ENCODE results near the gene ROMO1.
"Not testable (repeated sequence)": the region's sequence is repeated elsewhere in the genome, so short reads cannot be mapped to it uniquely, and the experiment has no call there.

The ROMO1 gene

DNA sequence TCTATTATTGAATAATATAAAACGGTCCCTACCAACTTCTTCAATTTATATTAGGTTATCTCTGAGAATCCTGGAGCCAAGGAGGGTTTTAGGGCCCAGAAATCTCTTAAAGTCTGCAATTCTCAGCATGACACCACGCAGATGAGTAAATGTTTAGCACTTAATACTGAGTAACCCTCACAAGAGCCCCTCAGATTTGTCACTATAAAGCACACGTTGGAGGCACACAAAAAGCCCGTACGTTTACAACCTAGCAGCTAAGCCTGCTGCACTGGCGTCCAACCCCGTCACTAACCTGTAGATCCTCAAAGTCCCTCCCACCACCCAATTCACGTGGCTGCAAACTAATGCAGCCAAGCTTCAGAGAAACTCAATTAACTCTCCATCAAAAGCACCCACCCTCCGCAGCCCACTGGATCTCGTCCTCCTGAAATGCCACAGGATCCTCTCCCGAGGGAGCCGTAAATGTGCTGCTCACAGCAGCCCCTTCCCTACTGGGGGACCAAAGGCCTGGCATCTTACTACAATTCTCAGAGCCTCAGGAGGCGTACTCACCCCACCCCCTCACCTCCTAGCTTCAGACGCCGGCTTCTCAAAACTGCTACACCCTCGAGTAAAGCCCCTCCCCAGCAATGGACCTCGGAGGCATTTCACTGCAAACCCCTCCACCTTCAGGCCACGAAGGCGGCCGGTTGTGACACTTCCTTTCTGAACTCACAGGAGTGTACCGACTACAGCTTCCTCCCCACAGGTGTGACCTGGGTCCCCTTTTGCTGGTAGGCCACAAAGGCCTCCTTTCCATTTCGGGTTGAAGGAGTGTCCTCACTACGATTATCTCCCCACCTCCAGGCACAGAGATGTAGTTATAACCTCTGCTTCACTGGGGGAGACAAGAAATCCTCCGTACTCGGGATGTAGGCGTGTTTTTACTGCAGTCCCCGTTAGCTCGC, 35.4 kb upstream of the ROMO1 start:
- H3K4me1 ChIP-seq (ENCODE audit: insufficient read depth, low read length): peaks cover 27% of the 10 kb centered on the region
- H3K36me3 ChIP-seq (ENCODE audit: insufficient read depth, low read length): peaks cover 4% of the 10 kb centered on the region
- H2AFZ ChIP-seq (ENCODE audit: low read depth, low read length): no peak overlapping the region
- H3K9me3 ChIP-seq (ENCODE audit: low read length): no peaks in the 10 kb centered on the region
- peak overlapping the region; percentile 69 for H3K4me3 ChIP-seq (ENCODE audit: low read length)
- no peaks in the 10 kb centered on the region for H3K27me3 ChIP-seq (ENCODE audit: insufficient read depth, low read length)

DNA sequence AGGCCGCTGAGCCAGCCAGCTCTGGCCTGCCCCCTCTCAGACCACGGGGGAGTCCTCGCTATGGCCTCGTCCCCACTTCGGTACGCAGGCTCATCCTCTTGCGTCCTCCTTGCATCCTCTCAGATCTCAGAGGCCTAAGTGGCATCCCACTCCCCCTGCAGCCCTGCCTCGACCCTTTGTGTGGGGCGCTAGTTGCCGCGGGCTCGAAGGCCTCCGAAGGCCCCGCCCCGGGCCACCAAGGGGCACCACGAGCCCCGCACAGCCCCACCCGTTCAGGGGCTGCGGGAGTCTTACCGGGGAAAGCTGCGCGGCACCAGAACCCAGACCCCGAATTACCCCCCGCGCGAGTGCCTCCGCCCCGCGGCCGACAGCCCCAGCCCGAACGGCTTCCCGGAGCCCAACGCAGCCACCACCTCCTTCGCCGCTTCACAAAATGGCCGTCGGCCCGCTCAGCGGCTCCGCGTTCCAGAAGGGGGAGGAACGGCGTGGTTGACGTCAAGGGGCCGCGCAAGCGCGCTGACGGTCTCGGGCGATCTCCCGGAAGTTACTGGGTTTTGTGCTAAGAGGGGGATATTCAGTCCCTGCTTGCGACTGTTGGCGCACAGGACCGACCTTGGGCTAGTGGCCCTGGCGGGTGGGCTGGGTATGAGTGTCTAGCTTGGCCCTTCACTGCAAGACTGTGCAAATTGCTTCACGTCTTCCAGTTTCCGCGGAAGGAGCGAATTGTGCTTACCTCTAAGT, 34.6 kb upstream of the ROMO1 start, which contains the start of the genes CPNE1 and RBM12:
Gene CPNE1, minus strand, starts transcription at position 435 of the 741 bp plus-strand sequence. CDS start 31,977 bp downstream, outside the sequence.
Gene RBM12, minus strand, starts transcription at position 435 of the 741 bp plus-strand sequence. CDS start 9,578 bp downstream, outside the sequence.
- no peaks in the 10 kb centered on the region for H3K27me3 ChIP-seq (ENCODE audit: insufficient read depth, low read length)
- peak within 1 kb of the TSS; percentile 69 for H3K4me3 ChIP-seq (ENCODE audit: low read length)
- H2AFZ ChIP-seq (ENCODE audit: low read depth, low read length): peak within 1 kb of the TSS; percentile 27
- H3K9me3 ChIP-seq (ENCODE audit: low read length): no peaks in the 10 kb centered on the region
- peaks cover 10% of the 10 kb centered on the region for H3K36me3 ChIP-seq (ENCODE audit: insufficient read depth, low read length)
- peaks cover 27% of the 10 kb centered on the region for H3K4me1 ChIP-seq (ENCODE audit: insufficient read depth, low read length)

DNA sequence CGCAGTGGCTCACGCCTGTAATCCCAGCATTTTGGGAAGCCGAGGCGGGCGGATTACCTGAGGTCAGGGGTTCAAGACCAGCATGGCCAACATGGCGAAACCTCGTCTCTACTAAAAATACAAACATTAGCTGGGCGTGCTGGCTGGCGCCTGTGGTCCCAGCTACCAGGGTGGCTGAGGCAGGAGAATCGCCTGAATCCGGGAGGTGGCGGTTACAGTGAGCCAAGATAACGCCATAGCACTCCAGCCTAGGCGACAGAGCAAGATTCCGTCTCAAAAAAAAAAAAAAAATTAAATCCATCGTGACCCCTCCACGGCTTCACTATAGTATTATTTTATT, 33.3 kb upstream of the ROMO1 start:
- peaks cover 22% of the 10 kb centered on the region for H3K4me1 ChIP-seq (ENCODE audit: insufficient read depth, low read length)
- no peak overlapping the region for H3K4me3 ChIP-seq (ENCODE audit: low read length)
- no peaks in the 10 kb centered on the region for H3K9me3 ChIP-seq (ENCODE audit: low read length)
- no peak overlapping the region for H2AFZ ChIP-seq (ENCODE audit: low read depth, low read length)
- H3K27me3 ChIP-seq (ENCODE audit: insufficient read depth, low read length): no peaks in the 10 kb centered on the region
- H3K36me3 ChIP-seq (ENCODE audit: insufficient read depth, low read length): peaks cover 12% of the 10 kb centered on the region

DNA sequence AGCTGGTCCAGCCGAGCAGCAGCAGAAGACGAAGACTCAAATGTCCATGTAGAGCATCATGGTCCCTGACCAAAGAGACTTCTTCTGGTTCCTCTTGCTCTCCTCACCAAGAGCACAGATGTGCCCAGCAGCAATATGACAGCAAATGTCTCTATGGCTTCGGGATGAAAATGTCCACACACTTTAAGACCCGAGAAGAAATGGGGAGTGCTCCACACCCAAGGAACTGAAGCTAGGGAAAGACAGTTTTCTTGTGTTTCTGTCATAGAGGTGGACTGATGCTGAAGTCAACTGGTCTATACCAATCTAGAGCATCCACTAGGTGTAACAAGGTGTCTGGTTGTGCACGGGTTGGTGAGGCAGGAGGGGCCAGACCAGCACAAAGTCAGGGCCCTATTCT, 30.0 kb upstream of the ROMO1 start:
- Histone ChIP-seq H3K4me1 (ENCODE audit: insufficient read depth, low read length) (peaks cover 2% of the 10 kb centered on the region), H3K9me3 (ENCODE audit: low read length) (no peaks in the 10 kb centered on the region), H2AFZ (ENCODE audit: low read depth, low read length) (no peak overlapping the region)

DNA sequence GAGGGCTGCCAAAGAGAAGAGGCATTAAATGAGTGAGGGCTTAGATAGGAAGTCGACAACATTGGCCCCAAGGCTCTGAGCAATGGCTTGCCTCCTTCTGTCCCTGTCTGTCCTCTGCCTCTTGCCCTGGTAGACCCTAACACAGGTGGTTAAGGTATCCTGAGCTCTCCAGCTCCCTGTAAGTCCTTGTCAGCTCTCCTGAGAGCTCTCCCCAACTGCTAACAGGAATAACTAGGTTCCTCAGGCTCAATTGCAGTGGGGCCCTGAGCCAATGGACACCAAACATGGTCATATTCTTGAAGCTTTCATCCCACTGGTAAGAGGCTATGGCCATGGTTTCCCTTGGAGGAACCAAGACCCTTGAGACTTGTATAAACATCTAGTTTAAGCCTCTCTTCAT, 29.5 kb upstream of the ROMO1 start:
- H3K4me3 ChIP-seq (ENCODE audit: low read length): no peak overlapping the region
- H3K27me3 ChIP-seq (ENCODE audit: insufficient read depth, low read length): no peaks in the 10 kb centered on the region
- no peaks in the 10 kb centered on the region for H3K9me3 ChIP-seq (ENCODE audit: low read length)
- H3K4me1 ChIP-seq (ENCODE audit: insufficient read depth, low read length): peaks cover 2% of the 10 kb centered on the region
- H2AFZ ChIP-seq (ENCODE audit: low read depth, low read length): no peak overlapping the region
- peaks cover 28% of the 10 kb centered on the region for H3K36me3 ChIP-seq (ENCODE audit: insufficient read depth, low read length)

More for the DNA sequence above, 30.0 kb upstream of the ROMO1 start:
- Histone ChIP-seq H3K27me3 (ENCODE audit: insufficient read depth, low read length) (no peaks in the 10 kb centered on the region), H3K36me3 (ENCODE audit: insufficient read depth, low read length) (peaks cover 26% of the 10 kb centered on the region), H3K4me3 (ENCODE audit: low read length) (no peak overlapping the region)

DNA sequence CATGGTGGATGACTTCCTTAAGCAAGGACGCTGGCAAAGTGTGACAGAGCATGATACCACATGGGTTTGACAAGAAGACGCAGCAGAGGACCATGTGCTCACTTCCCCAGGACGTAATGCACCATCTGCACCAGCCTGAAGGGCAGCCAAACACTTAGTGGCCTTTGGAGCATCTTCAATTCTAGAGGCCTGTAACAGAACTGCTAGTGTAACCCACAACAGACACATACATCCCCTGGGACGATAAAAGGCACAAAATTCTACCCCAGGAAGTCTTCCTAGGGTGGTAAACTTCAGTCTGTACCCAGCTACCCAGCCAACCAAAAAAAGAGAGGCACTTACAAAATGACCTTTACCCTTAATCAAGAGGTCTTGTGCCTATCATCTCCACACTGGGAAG, 25.3 kb upstream of the ROMO1 start:
- Histone ChIP-seq H3K4me3 (ENCODE audit: low read length) (no peak overlapping the region), H3K4me1 (ENCODE audit: insufficient read depth, low read length) (no peaks in the 10 kb centered on the region), H3K27me3 (ENCODE audit: insufficient read depth, low read length) (no peaks in the 10 kb centered on the region), H2AFZ (ENCODE audit: low read depth, low read length) (no peak overlapping the region), H3K36me3 (ENCODE audit: insufficient read depth, low read length) (peaks cover 24% of the 10 kb centered on the region), H3K9me3 (ENCODE audit: low read length) (no peaks in the 10 kb centered on the region)

DNA sequence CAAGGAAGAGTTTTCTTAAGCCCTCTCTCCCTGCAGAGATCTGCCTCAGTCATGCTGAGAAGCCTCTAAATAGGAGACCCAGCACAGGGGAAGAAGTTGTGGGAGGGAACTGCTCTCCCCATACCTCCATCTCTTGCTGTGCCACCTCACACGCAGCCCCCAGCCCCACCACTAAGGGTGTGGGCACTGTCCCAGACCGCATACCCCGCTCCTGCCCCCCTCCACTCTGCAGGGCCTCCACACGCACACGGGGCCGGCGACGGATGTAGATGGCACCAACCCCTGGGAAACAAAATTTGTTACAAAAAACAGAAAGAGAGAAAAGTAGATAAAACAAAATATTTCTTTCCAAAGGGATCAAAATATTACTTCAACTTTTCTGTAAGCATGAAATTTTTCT, 24.3 kb upstream of the ROMO1 start:
- Histone ChIP-seq H2AFZ (ENCODE audit: low read depth, low read length) (no peak overlapping the region), H3K9me3 (ENCODE audit: low read length) (no peaks in the 10 kb centered on the region), H3K36me3 (ENCODE audit: insufficient read depth, low read length) (peaks cover 15% of the 10 kb centered on the region), H3K27me3 (ENCODE audit: insufficient read depth, low read length) (no peaks in the 10 kb centered on the region), H3K4me3 (ENCODE audit: low read length) (no peak overlapping the region), H3K4me1 (ENCODE audit: insufficient read depth, low read length) (no peaks in the 10 kb centered on the region)

DNA sequence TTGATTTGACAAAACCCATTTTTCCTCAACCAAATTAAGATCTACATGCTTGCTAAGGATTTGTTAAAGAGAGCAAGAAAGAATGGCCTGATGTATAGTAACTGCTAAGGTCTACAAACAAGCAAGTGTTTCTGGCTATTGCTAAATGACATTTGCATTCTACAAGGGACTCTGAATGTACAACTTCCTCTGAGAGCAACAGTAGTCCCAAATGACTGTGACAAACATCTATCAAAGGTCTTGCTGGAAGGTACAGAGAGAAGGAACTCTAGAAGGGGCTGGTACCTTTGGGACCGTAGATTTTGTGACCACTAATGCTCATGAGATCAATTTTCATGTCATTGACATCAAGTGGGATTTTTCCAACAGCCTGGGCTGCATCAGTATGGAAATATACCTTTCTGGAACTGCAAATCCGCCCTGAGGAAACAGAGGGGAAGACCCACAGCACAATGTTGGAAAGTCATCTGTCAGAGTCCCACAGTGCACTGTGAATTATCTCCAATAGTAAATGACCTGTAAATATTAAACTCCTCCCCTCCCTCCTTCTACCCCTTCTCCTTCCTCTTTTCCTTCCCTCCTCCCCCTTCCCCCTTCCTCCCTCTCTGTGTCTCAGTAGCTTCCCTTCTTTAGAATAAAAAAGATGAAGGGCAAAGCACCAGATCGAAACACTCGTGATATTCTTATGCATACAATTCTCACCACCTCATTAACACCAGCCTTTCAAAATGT, 18.6 kb upstream of the ROMO1 start:
- Histone ChIP-seq H3K27me3 (ENCODE audit: insufficient read depth, low read length) (no peaks in the 10 kb centered on the region), H3K36me3 (ENCODE audit: insufficient read depth, low read length) (no peaks in the 10 kb centered on the region), H3K4me1 (ENCODE audit: insufficient read depth, low read length) (no peaks in the 10 kb centered on the region), H3K4me3 (ENCODE audit: low read length) (no peak overlapping the region), H2AFZ (ENCODE audit: low read depth, low read length) (no peak overlapping the region), H3K9me3 (ENCODE audit: low read length) (no peaks in the 10 kb centered on the region)

DNA sequence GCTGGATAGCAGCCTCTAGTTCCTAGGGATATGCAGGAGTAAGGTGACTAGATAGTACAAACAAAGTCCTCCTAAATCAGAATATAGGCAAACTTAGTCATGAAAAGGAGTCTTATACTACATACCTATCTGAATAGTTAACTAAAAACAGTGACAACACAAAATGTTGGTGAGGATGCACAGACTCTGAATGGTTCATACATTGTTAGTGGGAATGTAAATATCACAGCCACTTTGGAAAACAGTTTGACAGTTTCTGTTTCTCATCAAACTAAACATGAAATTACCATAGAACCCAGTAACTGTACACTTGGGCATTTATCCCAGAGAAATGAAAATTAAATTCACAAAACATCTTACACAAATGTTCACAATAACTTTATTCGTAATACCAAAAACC, 17.2 kb upstream of the ROMO1 start:
- Histone ChIP-seq H3K36me3 (ENCODE audit: insufficient read depth, low read length) (no peaks in the 10 kb centered on the region), H3K27me3 (ENCODE audit: insufficient read depth, low read length) (no peaks in the 10 kb centered on the region), H3K9me3 (ENCODE audit: low read length) (no peaks in the 10 kb centered on the region), H3K4me1 (ENCODE audit: insufficient read depth, low read length) (no peaks in the 10 kb centered on the region), H3K4me3 (ENCODE audit: low read length) (no peak overlapping the region), H2AFZ (ENCODE audit: low read depth, low read length) (no peak overlapping the region)

DNA sequence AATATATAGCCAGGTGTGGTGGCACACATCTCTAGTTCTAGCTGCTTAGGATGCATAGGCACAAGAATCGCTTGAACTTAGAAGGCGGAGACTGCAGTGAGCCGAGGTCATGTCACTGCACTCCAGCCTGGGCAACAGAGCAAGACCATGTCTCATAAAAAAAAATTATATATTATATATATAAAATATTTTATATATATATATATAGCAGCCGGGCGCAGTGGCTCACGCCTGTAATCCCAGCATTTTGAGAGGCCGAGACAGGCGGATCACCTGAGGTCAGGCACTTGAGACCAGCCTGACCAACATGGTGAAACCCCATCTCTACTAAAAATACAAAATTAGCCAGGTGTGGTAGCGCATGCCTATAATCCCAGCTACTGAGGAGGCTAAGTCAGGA, 13.8 kb upstream of the ROMO1 start:
- peaks cover 12% of the 10 kb centered on the region for H3K36me3 ChIP-seq (ENCODE audit: insufficient read depth, low read length)
- H3K9me3 ChIP-seq (ENCODE audit: low read length); H3K27me3 ChIP-seq (ENCODE audit: insufficient read depth, low read length); H3K4me1 ChIP-seq (ENCODE audit: insufficient read depth, low read length); H2AFZ ChIP-seq (ENCODE audit: low read depth, low read length); H3K4me3 ChIP-seq (ENCODE audit: low read length): not testable (repeated sequence)

DNA sequence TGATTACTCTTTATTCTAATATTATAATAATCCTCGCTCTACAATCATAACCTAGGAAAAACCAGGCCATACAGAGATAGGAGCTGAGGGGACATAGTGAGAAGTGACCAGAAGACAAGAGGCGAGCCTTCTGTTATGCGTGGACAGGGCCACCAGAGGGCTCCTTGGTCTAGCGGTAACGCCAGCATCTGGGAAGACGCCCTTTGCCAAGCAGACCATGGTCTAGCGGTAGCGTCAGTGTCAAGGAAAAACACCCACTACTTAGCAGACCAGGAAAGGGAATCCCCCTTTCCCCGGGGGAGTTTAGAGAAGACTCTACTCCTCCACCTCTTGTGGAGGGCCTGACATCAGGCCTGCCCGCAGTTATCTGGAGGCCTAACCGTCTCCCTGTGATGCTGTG, 12.3 kb upstream of the ROMO1 start:
- H3K9me3 ChIP-seq (ENCODE audit: low read length); H3K4me3 ChIP-seq (ENCODE audit: low read length); H3K27me3 ChIP-seq (ENCODE audit: insufficient read depth, low read length); H3K4me1 ChIP-seq (ENCODE audit: insufficient read depth, low read length); H2AFZ ChIP-seq (ENCODE audit: low read depth, low read length): not testable (repeated sequence)
- H3K36me3 ChIP-seq (ENCODE audit: insufficient read depth, low read length): peaks cover 12% of the 10 kb centered on the region

DNA sequence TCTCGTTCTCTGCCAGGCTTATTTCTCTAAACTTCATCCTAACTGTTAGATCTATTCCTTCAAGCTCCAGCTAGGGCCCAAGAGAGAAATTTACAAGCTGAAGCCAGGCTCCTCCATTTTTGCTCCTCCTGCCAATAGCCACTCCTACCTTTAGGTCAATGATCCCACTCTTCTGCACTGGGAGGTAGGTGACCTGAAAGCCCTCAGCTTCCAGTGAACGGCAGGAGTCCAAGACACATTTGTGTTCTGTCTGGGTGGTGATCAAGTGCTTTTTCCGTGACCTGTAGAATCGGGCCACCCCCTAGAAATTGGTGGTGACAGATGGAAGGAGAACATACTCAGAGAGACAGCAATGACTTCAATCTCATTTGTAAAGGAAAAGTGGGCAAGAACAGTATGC, 8.9 kb upstream of the ROMO1 start:
- Histone ChIP-seq H3K9me3 (ENCODE audit: low read length) (peaks cover 4% of the 10 kb centered on the region), H3K4me1 (ENCODE audit: insufficient read depth, low read length) (no peaks in the 10 kb centered on the region), H2AFZ (ENCODE audit: low read depth, low read length) (no peak overlapping the region), H3K27me3 (ENCODE audit: insufficient read depth, low read length) (no peaks in the 10 kb centered on the region), H3K4me3 (ENCODE audit: low read length) (no peak overlapping the region), H3K36me3 (ENCODE audit: insufficient read depth, low read length) (peaks cover 12% of the 10 kb centered on the region)
